GM23338 (cell line): ENCODE data around the gene TSHZ2. TPM values are rescaled to one million over a fixed set of nuclear protein-coding genes. Genes with fewer than 3 reads are reported as not detected.

ENCODE experiments used
- ATAC-seq: fragments of 200-7000 bp; cut with Tn5 transposase; 3 replicates; pipeline ENCODE4 v1.9.1; 2020
- DNase-seq: peaks from one replicate; pipeline ENCODE4 v3.0.0-alpha.2; 2015; ENCODE audit warnings: low spot score
- H2AFZ ChIP-seq: fragments of 200-600 bp; sonication (generic); 2 replicates; pipeline ENCODE4 v1.8.0; 2016; ENCODE audit warnings: antibody characterized with exemption, mild to moderate bottlenecking, moderate library complexity
- H3F3A ChIP-seq: fragments of 200-600 bp; sonication (generic); replicated peaks from 2 replicates; pipeline ENCODE4 v1.8.0; 2017; ENCODE audit warnings: antibody characterized with exemption, mixed run types, low read depth
- H3K27ac ChIP-seq: fragments of 200-600 bp; sonication (generic); 2 replicates; pipeline ENCODE4 v1.6.1; 2016; ENCODE audit warnings: low read depth
- H3K27me3 ChIP-seq: fragments of 200-600 bp; sonication (generic); 2 replicates; pipeline ENCODE4 v1.8.0; 2016; ENCODE audit warnings: mild to moderate bottlenecking, mixed run types, moderate library complexity; ENCODE audit not compliant: insufficient read depth
- H3K36me3 ChIP-seq: fragments of 200-600 bp; sonication (generic); 2 replicates; pipeline ENCODE4 v1.8.0; 2016; ENCODE audit warnings: mild to moderate bottlenecking; ENCODE audit not compliant: insufficient read depth
- H3K4me1 ChIP-seq: fragments of 200-600 bp; sonication (generic); 2 replicates; pipeline ENCODE4 v1.8.0; 2016; ENCODE audit warnings: mild to moderate bottlenecking, moderate library complexity; ENCODE audit not compliant: insufficient read depth
- H3K4me2 ChIP-seq: fragments of 200-600 bp; sonication (generic); 2 replicates; pipeline ENCODE4 v1.7.1; 2017; ENCODE audit warnings: mixed run types
- H3K4me3 ChIP-seq: fragments of 200-600 bp; sonication (generic); 2 replicates; pipeline ENCODE4 v1.6.1; 2016; ENCODE audit warnings: mixed run types
- H3K79me2 ChIP-seq: fragments of 200-600 bp; sonication (generic); replicated peaks from 2 replicates; pipeline ENCODE4 v1.8.0; 2017; ENCODE audit warnings: mild to moderate bottlenecking; ENCODE audit not compliant: insufficient read depth
- H3K9me2 ChIP-seq: fragments of 200-600 bp; sonication (generic); 2 replicates; pipeline ENCODE4 v1.8.0; 2017; ENCODE audit not compliant: insufficient read depth
- H4K20me1 ChIP-seq: fragments of 200-600 bp; sonication (generic); replicated peaks from 2 replicates; pipeline ENCODE4 v1.8.0; 2017; ENCODE audit warnings: mild to moderate bottlenecking; ENCODE audit not compliant: insufficient read depth
- H3K27ac Mint-ChIP-seq: 2 replicates; pipeline ENCODE4 v1.8.0; 2020; ENCODE audit warnings: inconsistent platforms, mild to moderate bottlenecking, moderate library complexity, mixed read lengths
- H3K27me3 Mint-ChIP-seq: 3 replicates; pipeline ENCODE4 v1.8.0; 2022; ENCODE audit warnings: low read depth, mild to moderate bottlenecking, moderate library complexity, mixed read lengths, inconsistent platforms; ENCODE audit not compliant: insufficient read depth, poor library complexity
- H3K36me3 Mint-ChIP-seq: 3 replicates; pipeline ENCODE4 v1.8.0; 2021; ENCODE audit warnings: low read depth, mild to moderate bottlenecking, inconsistent platforms, moderate library complexity, mixed read lengths
- H3K4me1 Mint-ChIP-seq: 3 replicates; pipeline ENCODE4 v1.8.0; 2020; ENCODE audit warnings: mild to moderate bottlenecking, inconsistent platforms, mixed read lengths
- H3K4me3 Mint-ChIP-seq: 3 replicates; pipeline ENCODE4 v1.8.0; 2021; ENCODE audit warnings: moderate library complexity, mild to moderate bottlenecking, inconsistent platforms, mixed read lengths
- H3K9me3 Mint-ChIP-seq: 3 replicates; pipeline ENCODE4 v1.8.0; 2020; ENCODE audit warnings: moderate library complexity, mild to moderate bottlenecking, inconsistent platforms, mixed read lengths
- NANOG ChIP-seq: IDR thresholded peaks from 2 replicates; pipeline ENCODE4 v1.6.1; 2016; ENCODE audit warnings: antibody characterized with exemption, borderline replicate concordance
- REST ChIP-seq: IDR thresholded peaks from one replicate; pipeline ENCODE4 v1.6.1; 2018; ENCODE audit warnings: antibody characterized with exemption; ENCODE audit not compliant: unreplicated experiment
- polyA plus RNA-seq: library from polyadenylated mRNA; unstranded; fragments of >200 nt; fragmentation: Nextera tagmentation; extraction: Ambion mirVana; gene quantifications from 2 replicates; pipeline ENCODE4 v1.2.1, GENCODE V29; 2016
- total RNA-seq: library from RNA; depleted of rRNA; stranded (reverse); fragments of >200 nt; shearing (Covaris generic); gene quantifications from 2 replicates; pipeline ENCODE4 v1.2.3, GENCODE V29; 2014
- TF ChIP-seq, protein P1 (sequence below): fragments of 250-450 bp; sonication (Bioruptor Pico); IDR thresholded peaks from 2 replicates; pipeline ENCODE4 v1.5.0; 2020; ENCODE audit warnings: mild to moderate bottlenecking, moderate library complexity

TSHZ2 gene
- total and polyA plus RNA-seq, 2 experiments from 2014 or later: 0.49 to 1.3 TPM

GRCh38 chr20:53103124-53103523, 131.0 kb downstream of the TSHZ2 start:
- no peak overlapping the region for H3K4me3 Mint-ChIP-seq
- no peaks in the 10 kb centered on the region for H3K36me3 Mint-ChIP-seq
- no peak overlapping the region for H3K4me2 ChIP-seq
- H3K27ac Mint-ChIP-seq: no peak overlapping the region
- no peak overlapping the region for H3K4me3 ChIP-seq
- peaks cover 15% of the 10 kb centered on the region for H3K4me1 Mint-ChIP-seq
- DNase-seq: no peak
- ATAC-seq: no peak
- H3K27ac ChIP-seq: no peak overlapping the region
- peaks cover 4% of the 10 kb centered on the region; the same call in 1 of the 2 replicates for H3K9me2 ChIP-seq
- H3K27me3 ChIP-seq: no peaks in the 10 kb centered on the region
- no peaks in the 10 kb centered on the region for H3K79me2 ChIP-seq
- peaks cover 2% of the 10 kb centered on the region for H3K27me3 Mint-ChIP-seq
- TF ChIP-seq REST: no peak
- TF ChIP-seq NANOG: no peak
- TF ChIP-seq, protein P1, sequence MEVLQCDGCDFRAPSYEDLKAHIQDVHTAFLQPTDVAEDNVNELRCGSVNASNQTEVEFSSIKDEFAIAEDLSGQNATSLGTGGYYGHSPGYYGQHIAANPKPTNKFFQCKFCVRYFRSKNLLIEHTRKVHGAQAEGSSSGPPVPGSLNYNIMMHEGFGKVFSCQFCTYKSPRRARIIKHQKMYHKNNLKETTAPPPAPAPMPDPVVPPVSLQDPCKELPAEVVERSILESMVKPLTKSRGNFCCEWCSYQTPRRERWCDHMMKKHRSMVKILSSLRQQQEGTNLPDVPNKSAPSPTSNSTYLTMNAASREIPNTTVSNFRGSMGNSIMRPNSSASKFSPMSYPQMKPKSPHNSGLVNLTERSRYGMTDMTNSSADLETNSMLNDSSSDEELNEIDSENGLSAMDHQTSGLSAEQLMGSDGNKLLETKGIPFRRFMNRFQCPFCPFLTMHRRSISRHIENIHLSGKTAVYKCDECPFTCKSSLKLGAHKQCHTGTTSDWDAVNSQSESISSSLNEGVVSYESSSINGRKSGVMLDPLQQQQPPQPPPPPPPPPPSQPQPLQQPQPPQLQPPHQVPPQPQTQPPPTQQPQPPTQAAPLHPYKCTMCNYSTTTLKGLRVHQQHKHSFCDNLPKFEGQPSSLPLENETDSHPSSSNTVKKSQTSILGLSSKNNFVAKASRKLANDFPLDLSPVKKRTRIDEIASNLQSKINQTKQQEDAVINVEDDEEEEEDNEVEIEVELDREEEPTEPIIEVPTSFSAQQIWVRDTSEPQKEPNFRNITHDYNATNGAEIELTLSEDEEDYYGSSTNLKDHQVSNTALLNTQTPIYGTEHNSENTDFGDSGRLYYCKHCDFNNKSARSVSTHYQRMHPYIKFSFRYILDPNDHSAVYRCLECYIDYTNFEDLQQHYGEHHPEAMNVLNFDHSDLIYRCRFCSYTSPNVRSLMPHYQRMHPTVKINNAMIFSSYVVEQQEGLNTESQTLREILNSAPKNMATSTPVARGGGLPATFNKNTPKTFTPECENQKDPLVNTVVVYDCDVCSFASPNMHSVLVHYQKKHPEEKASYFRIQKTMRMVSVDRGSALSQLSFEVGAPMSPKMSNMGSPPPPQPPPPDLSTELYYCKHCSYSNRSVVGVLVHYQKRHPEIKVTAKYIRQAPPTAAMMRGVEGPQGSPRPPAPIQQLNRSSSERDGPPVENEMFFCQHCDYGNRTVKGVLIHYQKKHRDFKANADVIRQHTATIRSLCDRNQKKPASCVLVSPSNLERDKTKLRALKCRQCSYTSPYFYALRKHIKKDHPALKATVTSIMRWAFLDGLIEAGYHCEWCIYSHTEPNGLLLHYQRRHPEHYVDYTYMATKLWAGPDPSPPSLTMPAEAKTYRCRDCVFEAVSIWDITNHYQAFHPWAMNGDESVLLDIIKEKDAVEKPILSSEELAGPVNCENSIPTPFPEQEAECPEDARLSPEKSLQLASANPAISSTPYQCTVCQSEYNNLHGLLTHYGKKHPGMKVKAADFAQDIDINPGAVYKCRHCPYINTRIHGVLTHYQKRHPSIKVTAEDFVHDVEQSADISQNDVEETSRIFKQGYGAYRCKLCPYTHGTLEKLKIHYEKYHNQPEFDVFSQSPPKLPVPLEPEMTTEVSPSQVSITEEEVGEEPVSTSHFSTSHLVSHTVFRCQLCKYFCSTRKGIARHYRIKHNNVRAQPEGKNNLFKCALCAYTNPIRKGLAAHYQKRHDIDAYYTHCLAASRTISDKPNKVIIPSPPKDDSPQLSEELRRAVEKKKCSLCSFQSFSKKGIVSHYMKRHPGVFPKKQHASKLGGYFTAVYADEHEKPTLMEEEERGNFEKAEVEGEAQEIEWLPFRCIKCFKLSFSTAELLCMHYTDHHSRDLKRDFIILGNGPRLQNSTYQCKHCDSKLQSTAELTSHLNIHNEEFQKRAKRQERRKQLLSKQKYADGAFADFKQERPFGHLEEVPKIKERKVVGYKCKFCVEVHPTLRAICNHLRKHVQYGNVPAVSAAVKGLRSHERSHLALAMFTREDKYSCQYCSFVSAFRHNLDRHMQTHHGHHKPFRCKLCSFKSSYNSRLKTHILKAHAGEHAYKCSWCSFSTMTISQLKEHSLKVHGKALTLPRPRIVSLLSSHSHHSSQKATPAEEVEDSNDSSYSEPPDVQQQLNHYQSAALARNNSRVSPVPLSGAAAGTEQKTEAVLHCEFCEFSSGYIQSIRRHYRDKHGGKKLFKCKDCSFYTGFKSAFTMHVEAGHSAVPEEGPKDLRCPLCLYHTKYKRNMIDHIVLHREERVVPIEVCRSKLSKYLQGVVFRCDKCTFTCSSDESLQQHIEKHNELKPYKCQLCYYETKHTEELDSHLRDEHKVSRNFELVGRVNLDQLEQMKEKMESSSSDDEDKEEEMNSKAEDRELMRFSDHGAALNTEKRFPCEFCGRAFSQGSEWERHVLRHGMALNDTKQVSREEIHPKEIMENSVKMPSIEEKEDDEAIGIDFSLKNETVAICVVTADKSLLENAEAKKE: no peak
- H3K4me1 ChIP-seq: no peaks in the 10 kb centered on the region
- H3K9me3 Mint-ChIP-seq: no peaks in the 10 kb centered on the region
- H3F3A ChIP-seq: no peaks in the 10 kb centered on the region
- no peaks in the 10 kb centered on the region for H4K20me1 ChIP-seq
- no peak overlapping the region for H2AFZ ChIP-seq
- no peaks in the 10 kb centered on the region for H3K36me3 ChIP-seq
